Adrenal gland (tissue), 12 donors: Measurements from ENCODE around the gene AUH. TPM values are rescaled to one million over a fixed set of nuclear protein-coding genes. Genes with fewer than 3 reads are reported as not detected.

Experiments
- DNase-seq, 7 donors: peaks; one replicate each; pipeline ENCODE4 v3.0.0-alpha.2; 2019 to 2020
- H3K27ac ChIP-seq, 5 donors: fragments of 200-600 bp; sonication (generic) in 4 of 5; 1 replicate in 3 of 5; 2 replicates in 2 of 5; pipeline versions ENCODE4 v1.5.1 to v1.8.0; 2016 to 2020; ENCODE audit warnings: mild to moderate bottlenecking in 1 of 5
- H3K27me3 ChIP-seq: fragments of 200-600 bp; 2 replicates; pipeline ENCODE4 v1.8.0; 2021
- H3K36me3 ChIP-seq, 2 donors: fragments of 200-600 bp; replicated peaks in 1 of 2; 1 replicate in 1 of 2; 2 replicates in 1 of 2; pipeline versions ENCODE4 v1.5.1 to v1.8.0; 2018 to 2022
- H3K4me1 ChIP-seq, 2 donors: fragments of 200-600 bp; replicated peaks in 1 of 2; 1 replicate in 1 of 2; 2 replicates in 1 of 2; pipeline versions ENCODE4 v1.5.1 to v1.8.0; 2018 to 2021
- H3K4me3 ChIP-seq, 4 donors: fragments of 200-600 bp; sonication (generic) in 3 of 4; one replicate each; pipeline ENCODE4 v1.5.1; 2016 to 2018
- H3K9me3 ChIP-seq, 3 donors: fragments of 200-600 bp; sonication (generic) in 1 of 3; replicated peaks in 1 of 3; 1 replicate in 2 of 3; 2 replicates in 1 of 3; pipeline versions ENCODE4 v1.5.1 to v1.8.0; 2016 to 2021
- CTCF ChIP-seq, 6 experiments: fragments of 450-650 bp in 4 of 6; fragments of 200-600 bp in 2 of 6; sonication (generic) in 1 of 6; IDR thresholded peaks; 1 replicate in 5 of 6; 2 replicates in 1 of 6; pipeline versions ENCODE4 v1.5.1 to v1.8.0; 2016 to 2021; ENCODE audit warnings: antibody characterized with exemption in 6 of 6, mild to moderate bottlenecking in 2 of 6, moderate library complexity in 1 of 6
- POLR2A ChIP-seq, 2 donors: fragments of 450-650 bp; IDR thresholded peaks; one replicate each; pipeline ENCODE4 v1.6.1; 2017; ENCODE audit warnings: antibody characterized with exemption in 2 of 2, mild to moderate bottlenecking in 2 of 2, moderate library complexity in 1 of 2
- WGBS, 4 donors: extraction: QIAGEN DNeasy Blood & Tissue Kit in 2 of 4; methylation state at CpG; one replicate each; pipeline versions ENCODE4 v1.1.5 to v1.1.7; 2013 to 2017; 5-methylcytosine and 5-hydroxymethylcytosine counted together
- intact Hi-C, 2 donors: fragments of 100-400 bp; cut with DNase I; formaldehyde crosslinking; loops; one replicate each; pipeline versions ENCODE4 v1.14.1 to v1.15.0; 2022 to 2023
- polyA plus RNA-seq, 3 donors: library from polyadenylated mRNA; stranded (reverse); fragments of 200-250 nt in 2 of 3; fragments of 350-450 nt in 1 of 3; fragmentation: Illumina TruSeq in 1 of 3; extraction: RNeasy Lipid Tissue Mini Kit (QIAGEN cat#74804) in 1 of 3; gene quantifications; one replicate each; pipeline ENCODE4 v1.2.3, GENCODE V29; 2013 to 2014
- total RNA-seq, 9 donors: library from RNA; depleted of rRNA in 4 of 9; stranded (reverse); fragments of >200 nt in 4 of 9; fragments of 120-200 nt in 1 of 9; fragmentation: NEBNext Ultra II Directional in 1 of 9; extraction: Animal tissue kit (Norgen Biotek cat#: 25700) in 1 of 9; gene quantifications; one replicate each; pipeline versions ENCODE4 v1.1.0 to v1.2.4, GENCODE V29; 2013 to 2023
- donor health status: healthy with polysubstance abuse.
- donor health status: Bipolar disorder and iron deficiency.
- donor health status: DM: yes; HTN: yes; CAD: no.
- donor health status: DM: no; HTN: no; CAD: no.
- donor health status: DM: no; HTN: no; CAD: no.
- donor health status: DM: yes; HTN: yes; CAD: no.

The AUH gene
- total and polyA plus RNA-seq, 12 donors: 41.9 to 158 (median 71.7) TPM

GRCh38 chr9:91310037-91310436, 51.7 kb downstream of the AUH start:
- Histone ChIP-seq H3K27ac (no peak overlapping the region), H3K9me3 (no peaks in the 10 kb centered on the region), H3K27me3 (no peaks in the 10 kb centered on the region), H3K4me1 (no peaks in the 10 kb centered on the region), H3K36me3 (no peaks in the 10 kb centered on the region), H3K4me3 (no peak overlapping the region)
- TF ChIP-seq POLR2A (IDR thresholded peaks at IDR 0.05) (no peak), CTCF (IDR thresholded peaks at IDR 0.05) (no peak)
- 96 to 100% (median 99%) methylated on average over 2 of the region's 2 CpGs for WGBS, 4 donors
- DNase-seq: no peak
- intact Hi-C loops: no loop called here

GRCh38 chr9:91308191-91308590, 53.5 kb downstream of the AUH start:
- 87 to 93% (median 91%) methylated on average over 2 of the region's 2 CpGs for WGBS, 4 donors
- peaks cover 0 to 9% of the 10 kb centered on the region in 2 donors for H3K4me1 ChIP-seq
- DNase-seq: no peak
- intact Hi-C loops: no loop called here
- H3K9me3 ChIP-seq: no peaks in the 10 kb centered on the region
- no peak overlapping the region for H3K27ac ChIP-seq
- no peak overlapping the region for H3K4me3 ChIP-seq
- no peaks in the 10 kb centered on the region for H3K36me3 ChIP-seq
- H3K27me3 ChIP-seq: no peaks in the 10 kb centered on the region
- TF ChIP-seq POLR2A (IDR thresholded peaks at IDR 0.05): no peak
- TF ChIP-seq CTCF (IDR thresholded peaks at IDR 0.05): no peak

GRCh38 chr9:91307279-91307678, 54.4 kb downstream of the AUH start:
- H3K27me3 ChIP-seq: no peaks in the 10 kb centered on the region
- no peak for DNase-seq
- H3K9me3 ChIP-seq: no peaks in the 10 kb centered on the region
- intact Hi-C loops: no loop called here
- no peak overlapping the region for H3K4me3 ChIP-seq
- no peak for TF ChIP-seq CTCF (IDR thresholded peaks at IDR 0.05)
- no peak for TF ChIP-seq POLR2A (IDR thresholded peaks at IDR 0.05)
- peaks cover 5 to 18% of the 10 kb centered on the region in 2 donors for H3K4me1 ChIP-seq
- WGBS, 4 donors: 96 to 97% (median 97%) methylated on average over 5 of the region's 5 CpGs
- H3K27ac ChIP-seq: no peak overlapping the region
- H3K36me3 ChIP-seq: no peaks in the 10 kb centered on the region

GRCh38 chr9:91306296-91306630, 55.5 kb downstream of the AUH start:
- Histone ChIP-seq H3K36me3 (no peaks in the 10 kb centered on the region), H3K27ac (no peak overlapping the region), H3K9me3 (no peaks in the 10 kb centered on the region), H3K4me1 (peaks cover 6 to 28% of the 10 kb centered on the region in 2 donors), H3K27me3 (no peaks in the 10 kb centered on the region), H3K4me3 (no peak overlapping the region)
- DNase-seq: no peak
- intact Hi-C loops: no loop called here
- 90 to 100% (median 94%) methylated on average over 1 of the region's 1 CpG for WGBS, 4 donors
- TF ChIP-seq POLR2A (IDR thresholded peaks at IDR 0.05) (no peak), CTCF (IDR thresholded peaks at IDR 0.05) (no peak)
